ENCODE measurements around the gene GAL3ST2. TPM values are rescaled to one million over a fixed set of nuclear protein-coding genes. Genes with fewer than 3 reads are reported as not detected.
"Not testable (repeated sequence)": the region's sequence is repeated elsewhere in the genome, so short reads cannot be mapped to it uniquely, and the experiment has no call there.

The GAL3ST2 gene
- total RNA-seq, 1 donor: 2.5 TPM

DNA sequence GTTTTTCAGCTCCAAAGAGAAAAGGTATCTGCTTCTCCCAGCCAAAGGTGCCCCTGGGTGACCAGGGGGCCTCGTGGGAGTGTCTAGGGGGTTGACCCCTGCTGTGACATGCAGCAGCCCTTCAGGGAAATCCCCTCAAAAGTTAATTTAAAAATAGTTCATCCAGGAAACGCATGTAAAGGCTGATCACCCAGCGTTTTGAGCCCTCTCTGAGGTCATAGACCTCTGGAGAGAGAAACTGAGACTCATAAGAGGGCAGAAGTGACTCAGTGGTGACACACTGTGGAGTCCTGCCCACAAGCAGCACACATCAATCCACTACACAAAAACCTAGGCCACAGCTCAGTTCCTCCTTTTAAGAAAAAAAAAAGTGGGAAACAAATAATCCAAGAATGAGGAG lies 11.9 kb downstream of the GAL3ST2 start:
- Histone ChIP-seq H3K4me3 (ENCODE audit: low read length) (no peak overlapping the region), H3K4me1 (ENCODE audit: insufficient read depth, low read length) (peaks cover 5% of the 10 kb centered on the region), H3K27me3 (ENCODE audit: insufficient read depth, low read length) (no peaks in the 10 kb centered on the region), H3K9me3 (ENCODE audit: low read depth, low read length) (no peaks in the 10 kb centered on the region)

DNA sequence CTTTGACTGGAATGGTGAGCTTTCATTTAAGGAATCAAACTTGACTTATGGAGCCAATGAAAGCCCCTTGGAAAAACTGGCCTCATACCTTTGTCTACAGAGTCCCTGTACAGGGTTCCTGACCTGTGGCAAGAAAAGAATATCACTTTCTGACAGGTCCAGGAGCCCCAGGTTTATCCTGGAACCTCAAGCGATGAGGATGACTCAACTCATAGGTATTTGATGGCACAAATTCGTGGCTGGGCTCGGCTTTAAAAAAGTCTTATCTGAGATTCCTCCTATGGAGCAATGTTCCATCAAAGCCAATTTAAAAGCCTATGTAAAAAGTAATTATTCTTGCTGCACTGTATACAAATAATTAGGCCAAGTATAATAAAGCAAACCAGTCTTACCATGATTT lies 14.8 kb downstream of the GAL3ST2 start:
- H3K4me1 ChIP-seq (ENCODE audit: insufficient read depth, low read length); H3K4me3 ChIP-seq (ENCODE audit: low read length); H3K9me3 ChIP-seq (ENCODE audit: low read depth, low read length); H3K27me3 ChIP-seq (ENCODE audit: insufficient read depth, low read length): not testable (repeated sequence)

DNA sequence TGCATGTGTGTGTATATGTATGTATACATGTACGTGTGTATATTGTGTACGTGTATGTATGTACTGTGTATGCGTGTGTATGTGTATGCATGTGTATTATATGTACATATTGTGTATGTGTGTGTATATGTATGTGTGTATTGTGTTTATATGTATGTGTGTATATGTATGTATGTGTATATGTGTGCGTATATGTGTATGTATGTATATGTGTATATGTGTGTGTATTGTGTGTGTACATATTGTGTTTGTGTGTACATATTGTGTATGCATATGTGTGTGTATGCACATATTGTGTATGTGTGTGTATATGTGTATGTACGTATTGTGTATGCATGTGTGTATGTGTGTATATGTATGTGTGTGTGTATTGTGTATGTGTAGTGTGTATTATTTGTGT lies 16.8 kb downstream of the GAL3ST2 start:
- H3K9me3 ChIP-seq (ENCODE audit: low read depth, low read length): no peaks in the 10 kb centered on the region
- no peak overlapping the region for H3K4me3 ChIP-seq (ENCODE audit: low read length)
- peaks cover 4% of the 10 kb centered on the region for H3K4me1 ChIP-seq (ENCODE audit: insufficient read depth, low read length)
- no peaks in the 10 kb centered on the region for H3K27me3 ChIP-seq (ENCODE audit: insufficient read depth, low read length)

DNA sequence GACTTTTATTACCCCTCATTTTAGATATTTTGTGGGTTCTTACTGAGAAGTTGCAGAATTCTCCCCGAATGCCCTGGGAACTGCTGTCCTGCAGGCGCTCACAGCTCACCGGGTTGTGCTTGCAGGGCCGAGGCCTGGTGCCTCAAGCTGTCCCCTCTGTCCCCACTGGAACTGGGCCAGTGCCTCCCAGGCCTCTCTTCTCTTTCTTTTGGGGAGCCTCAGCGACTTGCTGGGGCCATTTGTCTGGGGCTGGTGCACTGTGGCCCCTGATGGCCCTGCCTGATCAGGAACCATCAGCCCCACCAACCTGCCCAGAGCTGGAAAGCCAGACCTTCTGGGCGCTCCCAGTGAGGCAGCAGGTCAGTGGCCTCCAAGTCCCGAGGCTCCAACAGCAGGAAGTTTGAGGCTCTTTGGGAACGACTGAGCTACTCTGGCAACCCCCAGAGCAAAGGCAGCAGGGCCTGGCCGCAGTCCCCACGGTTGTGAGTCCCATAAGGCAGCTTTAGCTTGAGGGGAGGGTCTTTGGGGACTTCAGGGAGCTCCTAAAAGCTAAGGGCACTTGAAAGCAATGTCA lies 17.7 kb downstream of the GAL3ST2 start:
- Histone ChIP-seq H3K4me3 (ENCODE audit: low read length) (no peak overlapping the region), H3K27me3 (ENCODE audit: insufficient read depth, low read length) (no peaks in the 10 kb centered on the region), H3K9me3 (ENCODE audit: low read depth, low read length) (no peaks in the 10 kb centered on the region), H3K4me1 (ENCODE audit: insufficient read depth, low read length) (no peaks in the 10 kb centered on the region)

DNA sequence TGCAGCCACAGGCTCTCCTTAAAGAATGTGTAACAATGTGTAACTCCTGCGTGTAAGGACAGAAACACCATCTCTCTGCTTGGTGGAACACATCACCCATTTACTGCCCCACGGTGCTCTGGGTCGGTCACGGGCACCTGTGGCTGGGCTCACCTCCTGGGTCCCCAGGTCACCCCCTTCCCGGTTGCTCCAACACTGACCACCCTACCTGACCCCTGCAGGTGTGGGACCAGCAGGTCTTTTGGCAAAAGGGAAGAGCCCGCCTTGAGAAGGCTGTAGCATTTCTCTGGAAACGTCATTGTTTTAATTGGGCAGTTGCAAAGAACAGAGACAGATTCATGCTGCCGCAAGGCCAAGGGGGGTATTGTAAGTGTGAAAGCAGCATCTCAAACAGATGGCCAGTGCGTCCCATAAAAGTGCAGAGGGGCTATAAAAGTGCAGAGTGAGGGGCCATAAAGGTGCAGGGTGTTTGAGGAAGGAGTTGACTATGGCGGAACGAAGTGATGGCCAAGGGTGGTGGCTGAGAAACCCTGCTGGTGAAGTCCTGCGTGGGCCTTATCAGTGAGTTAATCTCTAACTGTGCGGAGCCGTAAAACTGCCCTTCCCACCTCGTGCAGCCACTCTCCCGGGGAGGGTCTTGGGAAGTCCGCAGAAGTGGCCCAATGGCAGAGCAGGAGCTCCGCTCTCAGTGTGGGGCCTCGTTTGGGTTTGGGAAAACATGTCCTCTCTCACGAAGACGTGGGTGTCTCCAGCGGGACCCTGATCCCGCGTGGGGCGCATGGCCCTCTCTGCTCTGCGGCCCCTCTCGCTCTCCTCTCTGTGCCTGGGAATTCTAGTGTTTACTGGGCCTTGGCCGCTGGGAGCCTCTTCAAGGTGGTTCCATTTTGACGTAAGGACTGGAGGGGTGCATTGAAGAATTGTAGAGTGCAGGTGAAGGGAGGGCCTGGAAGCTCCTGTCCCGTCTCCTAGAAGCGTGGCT lies 18.7 kb downstream of the GAL3ST2 start:
- Histone ChIP-seq H3K27me3 (ENCODE audit: insufficient read depth, low read length) (no peaks in the 10 kb centered on the region), H3K9me3 (ENCODE audit: low read depth, low read length) (no peaks in the 10 kb centered on the region), H3K4me3 (ENCODE audit: low read length) (no peak overlapping the region), H3K4me1 (ENCODE audit: insufficient read depth, low read length) (no peaks in the 10 kb centered on the region)

DNA sequence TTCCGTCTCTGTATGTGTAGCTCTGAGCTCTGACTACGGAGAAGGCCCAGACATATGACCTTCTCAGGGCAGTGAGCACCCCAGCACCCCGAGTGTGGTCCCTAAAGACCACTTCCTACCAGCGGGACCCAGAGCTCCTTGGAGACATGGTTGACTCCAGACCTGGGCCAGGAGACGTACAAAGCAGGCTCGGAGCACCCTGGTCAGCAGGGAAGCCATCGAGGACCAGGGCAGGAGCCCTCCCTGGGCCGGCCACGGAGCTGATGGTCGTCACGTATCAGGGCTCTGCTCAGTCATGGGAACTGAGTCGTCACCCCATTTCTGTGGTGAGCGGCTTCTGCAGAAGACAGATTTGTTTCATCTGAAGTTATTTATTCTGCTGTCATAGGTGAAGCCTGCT lies 19.6 kb downstream of the GAL3ST2 start:
- H3K27me3 ChIP-seq (ENCODE audit: insufficient read depth, low read length): no peaks in the 10 kb centered on the region

DNA sequence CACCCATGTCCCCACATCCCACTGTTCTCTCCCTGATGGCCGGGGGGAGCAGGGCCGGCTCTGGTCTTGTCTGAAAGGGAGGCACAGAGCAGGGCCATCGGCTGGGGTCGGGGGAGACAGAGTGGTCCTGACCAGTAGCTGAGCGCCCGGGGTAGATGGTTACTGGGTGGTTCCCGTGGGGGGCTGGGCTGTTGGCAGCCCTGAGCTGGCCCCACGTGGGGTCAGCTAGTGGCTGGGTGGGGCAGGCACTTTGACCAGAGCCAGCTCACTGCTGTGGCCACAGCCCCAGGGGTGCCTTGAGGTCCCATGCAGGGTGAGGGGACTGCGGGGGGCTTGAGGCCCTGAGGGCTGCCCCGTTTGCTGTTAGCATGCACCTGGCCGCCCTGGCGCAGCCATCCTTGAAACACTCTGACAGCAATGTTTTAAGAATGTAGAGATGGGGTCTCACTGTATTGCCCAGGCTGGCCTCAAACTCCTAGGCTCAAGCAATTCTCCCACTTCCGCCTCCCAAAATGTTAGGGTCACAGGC lies 20.1 kb downstream of the GAL3ST2 start:
- H3K4me1 ChIP-seq (ENCODE audit: insufficient read depth, low read length): no peaks in the 10 kb centered on the region
- H3K27me3 ChIP-seq (ENCODE audit: insufficient read depth, low read length): no peaks in the 10 kb centered on the region
- no peaks in the 10 kb centered on the region for H3K9me3 ChIP-seq (ENCODE audit: low read depth, low read length)
- H3K4me3 ChIP-seq (ENCODE audit: low read length): no peak overlapping the region

More for the DNA sequence above, 19.6 kb downstream of the GAL3ST2 start:
- Histone ChIP-seq H3K4me3 (ENCODE audit: low read length) (no peak overlapping the region), H3K9me3 (ENCODE audit: low read depth, low read length) (no peaks in the 10 kb centered on the region), H3K4me1 (ENCODE audit: insufficient read depth, low read length) (no peaks in the 10 kb centered on the region)

DNA sequence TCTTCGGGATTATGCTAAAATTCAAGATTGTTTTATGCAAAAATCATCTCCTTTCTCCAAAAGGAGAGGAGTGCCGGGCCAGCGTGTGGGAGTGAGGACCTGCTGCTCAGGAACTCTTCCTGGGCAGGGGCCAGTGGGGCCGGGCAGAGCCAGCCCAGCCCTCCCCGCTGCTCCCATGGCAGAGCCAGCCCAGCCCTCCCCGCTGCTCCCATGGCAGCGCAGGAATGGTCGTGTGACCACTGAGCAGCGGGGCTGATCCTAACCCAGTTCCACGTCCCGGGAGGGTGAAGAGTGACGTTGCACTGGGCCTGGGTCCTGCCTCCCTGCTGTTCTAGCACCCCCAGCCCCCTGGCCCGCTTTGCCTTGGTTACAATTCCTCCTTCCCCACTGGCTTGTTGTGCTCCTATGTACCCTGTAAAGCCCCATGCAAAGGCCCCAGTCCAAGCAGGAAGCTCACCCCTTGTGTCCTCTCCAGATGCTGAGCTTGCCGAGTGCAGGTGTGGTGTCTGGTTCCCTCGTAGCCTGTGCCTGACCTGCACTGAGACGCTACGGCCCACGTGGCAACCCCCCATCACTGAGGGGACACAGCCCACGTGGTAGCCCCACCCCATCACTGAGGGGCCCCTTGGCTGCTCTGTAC lies 20.9 kb downstream of the GAL3ST2 start:
- Histone ChIP-seq H3K9me3 (ENCODE audit: low read depth, low read length) (no peaks in the 10 kb centered on the region), H3K27me3 (ENCODE audit: insufficient read depth, low read length) (no peaks in the 10 kb centered on the region), H3K4me3 (ENCODE audit: low read length) (no peak overlapping the region), H3K4me1 (ENCODE audit: insufficient read depth, low read length) (no peaks in the 10 kb centered on the region)

DNA sequence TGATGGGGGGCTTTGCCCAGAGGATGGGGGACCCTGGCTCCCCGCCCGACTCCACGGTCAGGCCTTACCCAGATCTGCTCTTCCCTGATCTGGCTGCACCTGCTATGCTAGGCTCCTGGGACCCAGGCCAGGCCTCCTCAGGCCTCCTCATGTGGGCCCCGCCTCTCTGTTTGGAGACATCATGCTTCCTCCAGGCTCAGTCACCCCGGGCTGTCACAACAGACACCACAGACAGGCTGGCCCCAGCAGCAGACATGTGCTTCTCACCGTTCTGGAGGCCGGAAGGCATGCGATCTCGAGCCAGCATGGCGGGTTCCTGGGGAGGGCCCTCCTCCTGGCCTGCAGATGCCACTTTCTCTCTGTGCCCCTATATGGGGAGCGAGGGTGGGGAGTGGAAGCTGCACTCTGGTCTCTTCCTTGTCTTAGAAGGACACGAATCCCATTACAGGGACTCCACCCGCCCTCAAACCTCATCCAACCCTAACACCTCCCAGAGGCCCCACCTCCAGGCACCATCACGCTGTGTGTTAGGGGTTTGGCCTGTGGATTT lies 21.5 kb downstream of the GAL3ST2 start:
- Histone ChIP-seq H3K4me3 (ENCODE audit: low read length) (no peak overlapping the region), H3K4me1 (ENCODE audit: insufficient read depth, low read length) (peaks cover under 1% of the 10 kb centered on the region), H3K9me3 (ENCODE audit: low read depth, low read length) (no peaks in the 10 kb centered on the region), H3K27me3 (ENCODE audit: insufficient read depth, low read length) (peaks cover 4% of the 10 kb centered on the region)

DNA sequence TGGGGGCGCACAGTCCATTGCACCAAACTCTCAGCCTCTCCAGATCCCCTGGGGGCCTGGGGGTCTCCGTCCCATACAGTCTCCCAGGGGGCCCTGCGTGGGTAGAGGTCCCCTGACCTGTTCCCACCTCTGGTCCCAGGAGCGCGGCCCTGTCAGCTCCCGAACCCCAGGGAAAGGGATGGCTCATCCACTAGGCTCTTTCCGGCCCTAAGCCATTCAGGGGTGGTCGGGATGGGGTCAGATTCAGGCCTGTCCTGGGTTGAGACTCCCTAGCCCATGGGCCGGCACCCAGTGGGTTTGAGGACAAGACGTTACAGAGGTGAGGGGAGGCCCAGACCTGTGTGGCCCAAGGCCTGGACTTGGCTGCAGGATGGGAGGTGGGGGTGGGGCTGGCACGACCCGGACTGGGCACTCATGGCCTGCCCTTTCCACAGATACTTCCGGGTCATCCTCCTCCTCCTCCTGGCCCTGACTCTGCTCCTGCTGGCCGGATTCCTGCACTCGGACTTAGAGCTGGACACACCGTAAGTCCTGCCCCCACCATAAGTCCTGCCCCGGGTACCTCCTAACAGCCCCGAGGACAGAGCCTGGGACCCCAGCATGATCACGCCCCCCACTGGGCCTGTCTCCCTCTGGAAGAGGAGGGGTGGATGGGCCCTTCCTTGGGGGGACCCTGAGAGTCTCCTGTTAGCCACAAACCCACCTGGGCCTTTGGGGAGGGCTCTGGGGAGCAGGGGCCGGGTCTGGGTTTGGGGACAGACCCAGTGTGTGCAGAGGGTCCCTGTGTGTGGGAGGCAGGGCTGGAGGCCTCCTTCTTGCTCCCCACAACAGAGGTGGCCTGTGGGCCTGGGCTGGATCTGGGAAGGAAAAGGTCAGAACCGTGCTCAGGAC lies 22.3 kb downstream of the GAL3ST2 start:
- H3K4me1 ChIP-seq (ENCODE audit: insufficient read depth, low read length): peaks cover 7% of the 10 kb centered on the region
- H3K27me3 ChIP-seq (ENCODE audit: insufficient read depth, low read length): peaks cover 5% of the 10 kb centered on the region
- no peaks in the 10 kb centered on the region for H3K9me3 ChIP-seq (ENCODE audit: low read depth, low read length)
- H3K4me3 ChIP-seq (ENCODE audit: low read length): no peak overlapping the region

DNA sequence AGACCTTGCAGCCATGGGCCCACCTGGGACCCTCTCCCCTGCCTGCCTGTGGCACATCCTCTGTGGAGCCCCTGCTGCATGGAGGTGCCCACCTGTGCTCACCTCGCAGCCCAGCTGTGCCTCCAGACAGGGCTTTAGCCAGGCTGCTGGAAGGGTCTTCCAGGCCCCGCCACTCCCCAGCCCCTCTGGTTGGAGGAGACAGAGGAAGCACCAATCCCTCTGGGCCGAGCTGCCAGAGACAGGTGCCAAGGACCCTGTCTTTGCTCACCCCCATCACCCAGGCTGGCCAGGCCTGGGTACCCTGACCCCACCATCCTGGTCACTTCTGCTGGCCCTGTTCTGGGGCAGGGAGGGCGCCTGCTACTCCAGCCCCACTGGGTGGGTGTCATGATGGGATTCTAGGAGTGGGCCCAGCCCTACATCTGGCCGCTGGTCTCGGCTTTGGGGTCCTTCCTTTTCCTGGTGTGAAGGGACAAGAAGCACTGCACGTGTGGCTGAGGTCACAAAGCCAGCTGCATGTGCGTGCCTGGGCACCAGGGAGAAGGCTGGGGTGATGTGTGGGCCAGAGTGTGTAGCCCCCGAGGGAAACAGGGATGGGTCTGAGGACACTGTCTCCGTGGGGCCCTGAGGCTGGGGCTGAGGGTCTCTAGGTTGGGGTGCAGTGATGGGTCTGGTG lies 23.0 kb downstream of the GAL3ST2 start:
- H3K4me3 ChIP-seq (ENCODE audit: low read length): no peak overlapping the region
- H3K4me1 ChIP-seq (ENCODE audit: insufficient read depth, low read length): peaks cover 15% of the 10 kb centered on the region
- H3K27me3 ChIP-seq (ENCODE audit: insufficient read depth, low read length): peaks cover 9% of the 10 kb centered on the region
- H3K9me3 ChIP-seq (ENCODE audit: low read depth, low read length): no peaks in the 10 kb centered on the region

DNA sequence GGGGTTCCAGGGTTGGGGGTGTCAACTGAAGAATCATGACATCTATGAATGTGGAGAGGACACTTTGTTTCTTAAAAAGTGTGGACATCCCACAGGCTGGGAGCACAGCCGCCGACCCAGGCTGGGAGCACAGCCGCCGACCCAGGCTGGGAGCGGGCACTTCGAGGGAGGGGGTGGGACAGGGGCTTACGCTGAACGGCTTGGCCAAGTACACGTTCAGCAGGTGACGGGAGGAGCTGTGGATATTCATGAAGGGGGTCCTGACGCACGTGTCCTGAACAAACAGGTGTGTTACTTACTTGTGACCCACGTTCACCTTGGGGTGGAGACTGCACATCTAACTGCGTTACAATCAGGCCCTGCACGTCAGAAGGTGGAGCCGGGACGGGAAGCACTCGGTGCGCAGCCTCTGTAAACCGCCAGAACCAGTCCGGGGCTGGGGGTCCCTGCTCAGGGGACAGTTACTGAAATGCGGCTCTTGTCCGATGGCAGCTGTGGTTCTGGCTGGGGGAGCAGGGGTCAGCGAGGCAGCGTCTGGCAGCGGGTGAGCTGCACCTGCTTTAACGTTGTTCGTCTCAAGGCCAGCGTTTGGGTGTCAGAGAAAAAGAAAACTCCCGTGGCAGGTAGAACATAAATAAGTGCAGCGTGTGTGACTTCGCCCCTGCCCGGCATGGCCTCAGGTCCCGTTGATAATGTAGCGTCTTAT lies 23.7 kb downstream of the GAL3ST2 start:
- not testable (repeated sequence) for H3K4me3 ChIP-seq (ENCODE audit: low read length); H3K9me3 ChIP-seq (ENCODE audit: low read depth, low read length)
- H3K4me1 ChIP-seq (ENCODE audit: insufficient read depth, low read length): peaks cover 18% of the 10 kb centered on the region
- peaks cover 12% of the 10 kb centered on the region for H3K27me3 ChIP-seq (ENCODE audit: insufficient read depth, low read length)

DNA sequence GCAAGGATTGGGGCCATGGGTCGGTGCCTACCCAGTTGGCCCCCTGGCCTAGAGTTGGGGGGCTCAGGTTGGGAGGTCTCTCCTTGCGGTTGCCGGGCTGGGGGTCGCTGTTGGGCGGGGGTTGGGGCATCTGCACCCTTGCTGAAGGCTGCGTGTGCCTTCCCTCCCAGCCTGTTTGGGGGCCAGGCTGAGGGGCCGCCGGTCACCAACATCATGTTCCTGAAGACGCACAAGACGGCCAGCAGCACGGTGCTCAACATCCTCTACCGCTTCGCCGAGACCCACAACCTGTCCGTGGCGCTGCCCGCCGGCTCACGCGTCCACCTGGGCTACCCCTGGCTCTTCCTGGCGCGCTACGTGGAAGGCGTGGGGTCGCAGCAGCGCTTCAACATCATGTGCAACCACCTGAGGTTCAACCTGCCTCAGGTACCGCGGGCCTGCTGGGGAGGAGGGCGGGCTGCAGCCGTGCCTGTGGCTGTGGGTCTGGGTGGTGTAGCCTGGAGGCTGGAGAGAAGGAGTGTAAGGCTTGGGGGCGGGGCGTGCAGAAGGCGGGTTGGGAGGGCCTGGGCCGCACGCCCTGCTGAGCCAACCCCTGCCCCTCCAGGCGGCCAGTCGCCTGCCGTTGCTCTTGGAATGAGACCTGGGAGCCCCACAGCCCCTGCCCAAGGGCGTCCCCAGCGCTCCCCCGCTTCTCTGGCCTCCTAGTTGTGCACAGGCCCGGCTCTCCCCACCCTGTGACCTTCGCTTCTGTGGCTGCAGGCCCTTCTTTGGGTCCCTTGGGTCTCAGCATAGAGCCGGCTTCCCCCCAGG lies 25.2 kb downstream of the GAL3ST2 start:
- Histone ChIP-seq H3K4me1 (ENCODE audit: insufficient read depth, low read length) (peaks cover 18% of the 10 kb centered on the region), H3K9me3 (ENCODE audit: low read depth, low read length) (no peaks in the 10 kb centered on the region), H3K4me3 (ENCODE audit: low read length) (no peak overlapping the region), H3K27me3 (ENCODE audit: insufficient read depth, low read length) (peaks cover 12% of the 10 kb centered on the region)

All from mononuclear cell (primary cell).